Non-pigmented ciliary epithelial cell (primary cell): ENCODE data around the gene HPD.
"Not testable (repeated sequence)": the region's sequence is repeated elsewhere in the genome, so short reads cannot be mapped to it uniquely, and the experiment has no call there.

Experiments
- DNase-seq: peaks from one replicate; pipeline ENCODE4 v3.0.0-alpha.2; 2010; ENCODE audit warnings: low read depth

The HPD gene

DNA sequence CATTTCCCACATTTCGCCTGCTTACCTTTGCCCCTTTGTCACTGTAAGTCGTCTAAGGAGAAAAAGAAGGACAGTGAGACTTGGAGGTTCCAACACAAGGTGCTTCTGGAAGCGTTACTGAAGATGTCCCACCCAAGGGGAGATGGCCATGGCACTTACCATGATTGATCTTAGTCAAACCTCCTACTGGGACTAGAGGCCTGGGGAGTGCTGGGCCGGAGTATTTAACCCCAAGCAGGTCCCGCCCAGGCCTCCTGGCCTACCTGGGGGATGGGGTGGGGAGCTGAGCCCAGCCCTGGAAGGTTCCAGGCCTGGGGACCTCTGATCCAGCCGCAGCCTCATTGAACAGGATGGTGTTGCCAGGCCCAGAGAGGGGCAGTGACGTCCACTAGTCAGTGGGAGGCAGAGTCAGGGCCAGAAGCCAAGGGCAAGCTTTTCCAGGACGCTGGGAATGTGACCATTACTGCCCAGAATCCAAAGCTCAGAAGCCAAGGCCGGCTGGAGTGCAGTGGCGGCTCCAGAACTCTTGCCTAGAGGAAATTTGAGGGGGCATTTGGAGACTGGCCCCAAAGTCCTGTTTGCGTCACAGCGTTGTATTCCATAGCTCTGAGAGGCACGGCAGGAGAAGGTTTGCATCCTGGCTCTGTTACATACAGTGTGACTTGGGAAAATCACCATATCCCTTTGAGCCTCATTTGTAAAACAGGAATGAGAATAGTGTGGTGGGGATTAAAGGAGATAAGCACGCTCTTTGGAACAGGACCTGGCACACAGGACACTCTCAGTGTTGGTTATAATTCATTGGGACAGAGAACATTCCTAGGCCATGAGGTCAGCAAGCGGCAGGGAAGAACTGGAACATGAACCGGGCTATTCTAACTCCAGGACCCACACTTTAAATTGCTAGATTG lies at the start of gene HPD:
HPD (minus strand) TSS at position 198 of the 911 bp plus-strand sequence; CDS start at position 162, 36 bp downstream.
- peak; percentile 38 for DNase-seq

DNA sequence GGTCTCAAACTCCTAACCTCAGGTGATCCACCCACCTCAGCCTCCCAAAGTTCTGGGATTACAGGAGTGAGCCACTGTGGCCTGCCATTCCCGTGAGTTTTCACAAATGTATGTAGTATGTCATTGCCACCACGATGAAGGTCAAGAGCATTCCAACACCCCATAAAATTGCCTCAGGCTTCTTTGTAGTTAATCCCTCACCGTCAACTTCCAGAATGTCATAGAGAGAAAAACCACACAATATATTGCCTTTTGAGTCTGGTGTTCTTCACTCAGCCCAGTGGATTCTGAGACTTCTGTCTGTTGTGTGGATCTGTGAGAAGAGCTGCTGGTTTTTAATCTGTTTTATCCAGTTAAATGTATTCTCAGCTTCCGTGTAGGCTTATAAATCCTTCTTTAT lies 47.1 kb upstream of the HPD start:
- DNase-seq = no peak

DNA sequence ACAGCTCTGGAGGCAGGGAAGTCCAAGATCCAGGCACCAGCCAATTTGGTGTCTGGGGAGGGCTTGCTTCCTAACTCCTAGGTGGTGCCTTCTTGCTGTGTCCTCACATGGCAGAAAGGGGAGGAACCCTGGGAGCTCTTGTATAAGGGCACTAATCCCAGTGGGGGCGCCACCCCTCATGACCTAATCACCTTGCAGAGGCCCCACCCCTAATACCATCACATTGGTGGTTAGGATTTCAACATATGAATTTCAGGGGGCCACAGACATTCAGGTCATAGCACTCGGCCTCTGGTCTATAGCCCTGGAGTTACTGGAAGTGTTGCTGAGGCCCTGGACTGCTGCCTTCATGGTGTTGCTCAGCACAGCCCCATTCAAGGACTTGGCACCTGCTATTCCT lies 44.5 kb upstream of the HPD start:
- no peak for DNase-seq

DNA sequence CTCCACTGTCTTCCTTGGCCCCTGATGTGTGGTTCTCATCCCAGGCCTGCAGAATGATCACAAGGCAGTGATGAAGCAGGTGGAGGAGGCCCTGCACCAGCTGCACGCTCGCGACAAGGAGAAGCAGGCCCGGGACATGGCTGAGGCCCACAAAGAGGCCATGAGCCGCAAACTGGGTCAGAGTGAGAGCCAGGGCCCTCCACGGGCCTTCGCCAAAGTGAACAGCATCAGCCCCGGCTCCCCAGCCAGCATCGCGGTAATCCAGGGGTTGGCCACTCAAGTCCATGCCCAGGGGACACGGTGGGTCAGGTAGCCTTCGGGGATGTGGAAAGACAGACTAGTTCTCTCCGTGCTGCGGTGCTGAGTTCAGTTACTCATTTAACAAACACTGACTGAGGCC lies 40.9 kb upstream of the HPD start:
- no peak for DNase-seq

DNA sequence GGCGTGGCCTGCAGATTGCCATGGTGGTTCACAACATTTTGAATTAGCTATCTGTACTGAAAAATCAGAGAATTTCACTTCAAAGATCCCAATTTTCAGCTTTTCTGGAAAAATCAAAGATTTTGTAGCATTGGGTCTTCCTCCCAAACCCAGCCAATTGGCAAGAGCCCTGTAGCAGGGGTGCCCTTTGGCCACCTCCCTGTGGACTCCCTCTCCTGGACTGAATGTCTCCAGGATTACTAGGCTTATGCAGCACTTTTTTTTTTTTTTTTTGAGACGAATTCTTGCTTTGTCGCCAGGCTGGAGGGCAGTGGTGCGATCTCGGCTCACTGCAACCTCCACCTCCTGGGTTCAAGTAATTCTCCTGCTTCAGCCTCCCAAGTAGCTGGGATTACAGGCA lies 39.6 kb upstream of the HPD start:
- no peak for DNase-seq

DNA sequence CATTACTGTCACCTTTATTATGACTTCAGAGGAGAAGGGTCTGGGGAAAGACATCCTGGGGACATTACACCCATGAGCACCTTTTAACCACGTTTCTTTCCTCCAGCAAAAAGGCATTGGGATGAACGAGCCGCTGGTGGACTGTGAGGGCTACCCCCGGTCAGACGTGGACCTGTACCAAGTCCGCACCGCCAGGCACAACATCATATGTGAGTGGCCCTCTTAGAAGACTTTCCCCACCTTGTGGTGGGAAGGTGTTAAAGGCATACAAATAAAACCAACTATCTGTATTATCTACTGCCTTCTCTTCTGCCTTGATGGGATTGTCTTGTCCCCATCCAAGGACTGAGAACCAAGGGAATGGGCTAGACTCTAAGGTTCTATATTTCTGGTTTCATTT lies 36.0 kb upstream of the HPD start:
- no peak for DNase-seq

DNA sequence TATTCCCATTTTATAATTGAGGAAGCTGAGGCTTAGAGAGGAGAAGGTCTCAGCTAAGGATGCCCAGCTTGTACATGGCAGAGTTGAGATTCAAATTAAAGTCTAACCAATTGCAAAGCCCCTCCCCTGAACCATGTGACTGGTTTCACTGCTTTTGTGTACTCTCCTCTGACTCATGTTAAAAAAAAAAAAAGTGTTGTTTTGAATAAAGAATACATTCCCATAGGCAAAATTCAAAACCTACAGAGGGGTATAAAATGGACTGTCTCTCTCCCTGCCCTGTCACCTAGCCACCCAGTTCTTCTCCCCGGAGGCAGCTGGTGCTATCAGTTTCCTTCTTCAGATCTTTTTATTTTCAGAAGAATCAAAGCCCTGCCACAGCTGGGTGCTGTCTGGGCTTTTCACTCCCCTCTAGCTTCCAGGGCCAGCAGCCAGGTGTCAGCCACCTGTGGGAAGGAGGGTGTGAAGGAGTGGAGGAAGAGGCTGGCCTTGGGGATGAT lies 35.4 kb upstream of the HPD start:
- DNase-seq = no peak

DNA sequence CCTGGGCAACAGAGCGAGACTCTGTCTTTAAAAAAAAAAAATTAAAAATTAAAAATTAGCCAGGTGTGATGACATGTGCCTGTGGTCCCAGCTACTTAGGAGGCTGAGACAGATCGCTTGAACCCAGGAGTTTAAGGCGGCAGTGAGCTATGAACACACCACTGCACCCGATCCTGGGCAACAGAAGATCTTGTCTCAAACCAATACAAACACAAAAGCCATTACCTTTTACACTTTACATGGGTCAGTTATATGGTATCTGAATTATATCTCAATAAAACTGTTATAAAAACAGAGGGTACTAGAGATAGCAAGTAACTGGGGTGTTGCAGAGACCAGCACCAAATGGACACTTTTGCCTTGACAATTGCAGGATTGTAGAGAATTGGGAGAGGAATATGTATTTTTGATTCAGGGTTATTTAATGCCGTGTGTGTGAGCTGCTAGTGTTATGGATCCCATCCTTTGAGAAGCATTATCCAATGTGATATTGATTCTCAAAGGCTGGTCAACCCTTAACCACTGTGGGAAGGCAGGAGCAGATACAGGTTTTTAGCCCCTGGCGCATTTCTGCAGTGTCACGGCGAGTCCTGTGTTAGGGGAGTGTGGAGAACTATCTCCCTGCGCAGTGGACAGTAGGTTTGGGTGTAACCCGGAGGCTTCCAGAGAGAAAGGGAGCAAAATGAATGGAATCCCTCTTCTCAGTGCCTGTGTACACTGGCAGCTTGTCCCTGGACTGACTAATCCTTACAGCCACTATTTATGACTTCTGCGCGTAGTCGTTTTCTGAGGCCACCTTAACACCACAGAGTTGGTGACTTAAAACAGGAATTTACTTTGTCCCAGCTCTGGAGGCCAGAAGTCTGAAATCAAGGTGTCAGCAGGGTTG lies 34.3 kb upstream of the HPD start:
- no peak for DNase-seq

DNA sequence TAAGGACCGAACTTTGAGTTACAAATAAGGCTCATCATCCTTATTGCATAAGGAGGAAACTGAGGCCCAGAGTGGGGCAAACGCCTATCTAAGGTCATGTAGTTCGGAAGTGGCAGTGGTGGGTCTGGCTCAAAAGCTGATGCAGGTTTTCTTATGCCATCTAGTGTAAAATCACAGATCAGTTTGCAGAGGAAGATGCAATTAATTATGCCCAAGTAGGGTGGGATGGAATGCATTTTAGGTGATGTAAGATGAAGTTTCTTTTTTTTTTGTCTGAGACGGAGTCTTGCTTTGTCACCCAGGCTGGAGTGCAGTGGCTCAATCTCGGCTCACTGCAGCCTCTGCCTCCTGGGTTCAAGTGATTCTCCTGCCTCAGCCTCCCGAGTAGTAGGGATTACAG lies 31.0 kb upstream of the HPD start:
- not testable (repeated sequence) for DNase-seq

DNA sequence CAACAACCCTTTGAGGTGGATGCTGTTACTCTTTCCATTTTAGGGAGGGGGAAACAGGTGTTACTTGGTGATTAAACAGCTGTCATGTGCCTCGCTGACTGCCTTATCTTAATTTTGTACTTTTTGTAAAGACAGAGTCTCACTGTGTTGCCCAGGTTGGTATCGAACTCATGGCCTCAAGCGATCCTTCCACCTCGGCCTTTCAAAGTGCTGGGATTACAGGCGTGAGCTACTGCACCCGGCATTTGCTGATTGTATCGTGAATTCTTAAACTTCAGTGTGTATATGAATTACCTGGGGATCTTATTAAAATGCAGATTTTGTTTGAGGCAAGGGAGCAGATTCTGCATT lies 30.6 kb upstream of the HPD start:
- no peak for DNase-seq

DNA sequence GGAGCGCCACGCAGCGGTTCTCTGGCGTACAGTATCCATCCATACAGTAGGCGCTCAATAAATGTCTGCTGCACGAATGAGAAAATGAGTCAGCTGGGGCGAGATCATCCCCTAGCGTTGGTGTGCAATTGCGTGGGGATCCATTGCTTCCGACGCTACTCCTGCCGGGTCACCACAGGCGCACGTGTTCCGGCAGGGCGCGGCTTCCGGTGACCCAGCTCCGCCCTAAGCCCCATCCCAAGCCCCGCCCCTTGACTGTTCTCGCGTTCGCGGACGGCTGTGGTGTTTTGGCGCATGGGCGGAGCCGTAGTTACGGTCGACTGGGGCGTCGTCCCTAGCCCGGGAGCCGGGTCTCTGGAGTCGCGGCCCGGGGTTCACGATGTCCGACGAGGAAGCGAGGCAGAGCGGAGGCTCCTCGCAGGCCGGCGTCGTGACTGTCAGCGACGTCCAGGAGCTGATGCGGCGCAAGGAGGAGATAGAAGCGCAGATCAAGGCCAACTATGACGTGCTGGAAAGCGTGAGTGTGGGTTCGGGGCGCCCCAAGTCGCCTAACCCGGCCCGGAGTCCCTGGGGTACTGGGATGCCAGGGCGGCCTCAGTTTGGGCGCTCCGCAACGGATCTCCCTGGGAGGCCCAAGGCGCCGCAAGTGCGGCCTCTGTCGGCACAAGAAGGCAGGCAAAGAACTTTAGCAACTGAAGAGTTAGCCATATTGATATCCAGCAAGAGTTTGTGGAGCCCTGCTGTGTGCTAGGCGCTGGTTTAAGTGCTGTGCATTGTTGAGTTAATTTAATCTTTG lies 30.0 kb upstream of the HPD start, which contains the start of gene PSMD9:
PSMD9 (plus strand) TSS at position 313 of the 796 bp plus-strand sequence; CDS start at position 380, 67 bp downstream.
- peak; percentile 89 for DNase-seq

DNA sequence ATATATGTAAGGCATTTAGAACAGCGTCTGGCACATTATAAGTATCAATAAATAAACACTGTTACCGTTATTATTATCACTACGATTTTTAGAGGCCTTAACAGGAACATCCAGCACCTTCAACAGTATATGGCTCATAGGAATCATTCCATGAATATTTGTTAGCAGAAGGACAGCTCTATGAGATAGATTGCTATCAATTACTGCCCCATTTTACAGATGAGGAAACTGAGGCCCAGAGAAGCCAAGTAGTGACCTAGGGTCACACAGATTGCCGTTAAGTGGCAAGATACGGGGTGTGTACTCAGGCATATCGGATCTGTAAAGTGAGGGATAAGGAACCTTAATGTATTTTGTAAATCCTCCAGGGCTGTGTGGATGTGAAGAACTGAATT lies 29.4 kb upstream of the HPD start:
- no peak for DNase-seq

DNA sequence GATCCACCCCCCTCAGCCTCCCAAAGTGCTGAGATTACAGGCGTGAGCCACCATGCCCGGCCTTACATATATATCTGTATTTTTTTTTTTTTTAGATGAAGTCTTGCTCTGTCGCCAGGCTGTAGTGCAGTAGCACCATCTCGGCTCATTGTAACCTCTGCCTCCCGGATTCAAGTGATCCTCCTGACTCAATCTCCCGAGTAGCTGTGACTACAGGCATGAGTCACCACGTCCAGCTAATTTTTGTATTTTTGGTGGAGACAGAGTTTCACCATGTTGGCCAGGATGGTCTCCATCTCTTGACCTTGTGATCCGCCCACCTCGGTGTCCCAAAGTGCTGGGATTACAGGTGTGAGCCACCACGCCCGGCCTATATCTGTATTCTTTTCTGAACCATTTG lies 26.5 kb upstream of the HPD start:
- not testable (repeated sequence) for DNase-seq

DNA sequence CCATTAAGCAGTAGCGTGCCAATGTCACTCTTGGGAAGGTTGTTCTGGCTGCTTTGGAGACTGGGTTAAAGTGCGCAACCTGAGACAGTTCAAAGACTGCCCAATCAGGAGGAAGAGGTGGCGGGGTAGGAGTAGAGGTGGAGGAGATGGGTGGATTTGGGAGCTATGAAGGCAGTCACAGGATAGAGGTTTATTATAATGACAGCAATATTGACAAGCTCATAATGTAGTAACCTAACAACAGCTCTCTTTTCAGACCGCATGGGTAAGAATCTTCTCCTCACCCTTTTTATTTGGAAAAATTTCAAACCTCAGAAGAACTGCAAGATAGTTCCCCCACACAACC lies 24.6 kb upstream of the HPD start:
- no peak for DNase-seq

DNA sequence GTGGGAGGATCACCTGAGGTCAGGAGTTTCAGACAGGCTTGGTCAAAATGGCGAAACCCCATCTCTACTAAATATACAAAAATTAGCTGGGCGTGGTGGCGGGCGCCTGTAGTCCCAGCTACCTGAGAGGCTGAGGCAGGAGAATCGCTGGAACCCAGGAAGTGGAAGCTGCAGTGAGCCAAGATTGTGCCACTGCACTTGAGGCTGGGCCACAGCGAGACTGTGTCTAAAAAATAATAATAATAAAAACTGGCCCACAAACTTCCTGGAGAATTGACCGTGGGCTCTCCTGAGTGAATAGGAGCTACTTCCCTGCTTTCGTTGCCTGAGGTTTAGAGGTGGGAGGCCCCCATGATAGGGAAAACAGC lies 17.4 kb upstream of the HPD start:
- not testable (repeated sequence) for DNase-seq

DNA sequence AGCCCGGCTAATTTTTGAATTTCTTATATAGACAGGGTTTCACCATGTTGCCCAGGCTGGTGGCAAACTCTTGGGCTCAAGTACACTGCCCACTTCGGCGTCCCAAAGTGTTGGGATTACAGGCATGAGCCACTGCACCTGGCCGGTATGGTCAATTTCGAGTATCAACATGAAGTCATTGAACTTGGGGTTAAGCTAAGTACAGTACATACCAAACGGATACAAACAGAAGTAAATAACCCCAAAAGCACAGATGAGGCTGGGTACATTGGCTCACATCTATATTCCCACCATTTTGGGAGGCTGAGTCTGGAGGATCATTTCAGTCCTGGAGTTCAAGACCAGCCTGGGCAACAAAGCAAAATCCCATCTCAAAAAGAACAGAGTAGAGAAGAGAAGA lies 16.9 kb upstream of the HPD start:
- DNase-seq = no peak

DNA sequence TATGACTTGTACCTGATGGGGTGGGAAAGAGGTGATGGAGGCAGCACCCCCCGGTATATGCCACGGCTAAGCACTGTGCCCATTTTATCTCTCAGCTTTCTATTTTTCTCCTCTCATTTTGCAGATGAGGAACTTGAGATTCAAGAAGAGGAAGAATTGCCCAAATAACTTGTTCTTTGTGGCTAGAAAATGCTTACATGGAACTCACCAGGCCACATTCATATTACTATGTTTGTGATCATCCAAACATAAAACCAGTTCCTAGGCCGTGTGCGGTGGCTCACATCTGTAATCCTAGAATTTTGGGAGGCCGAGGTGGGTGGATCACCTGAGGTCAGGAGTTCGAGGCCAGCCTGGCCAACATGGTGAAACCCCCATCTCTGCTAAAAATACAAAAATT lies 15.4 kb upstream of the HPD start:
- DNase-seq = no peak

DNA sequence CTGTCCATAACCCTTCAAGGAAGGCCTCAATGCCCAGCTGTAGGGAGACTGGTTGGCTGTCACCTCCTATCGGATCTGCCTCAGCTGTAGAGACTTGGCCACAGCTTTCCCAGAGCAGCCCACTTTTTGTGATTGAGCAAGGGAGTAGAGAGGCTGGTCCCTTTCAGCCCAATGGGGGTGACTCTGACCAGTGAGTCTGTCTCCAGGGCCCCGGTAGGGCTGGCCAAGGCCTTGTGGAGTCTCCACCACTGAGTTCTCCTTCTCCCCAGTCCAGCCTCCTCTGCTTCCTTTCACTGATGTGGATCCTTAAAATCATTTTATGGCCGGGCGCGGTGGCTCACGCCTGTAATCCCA lies 14.5 kb upstream of the HPD start:
- DNase-seq = no peak

DNA sequence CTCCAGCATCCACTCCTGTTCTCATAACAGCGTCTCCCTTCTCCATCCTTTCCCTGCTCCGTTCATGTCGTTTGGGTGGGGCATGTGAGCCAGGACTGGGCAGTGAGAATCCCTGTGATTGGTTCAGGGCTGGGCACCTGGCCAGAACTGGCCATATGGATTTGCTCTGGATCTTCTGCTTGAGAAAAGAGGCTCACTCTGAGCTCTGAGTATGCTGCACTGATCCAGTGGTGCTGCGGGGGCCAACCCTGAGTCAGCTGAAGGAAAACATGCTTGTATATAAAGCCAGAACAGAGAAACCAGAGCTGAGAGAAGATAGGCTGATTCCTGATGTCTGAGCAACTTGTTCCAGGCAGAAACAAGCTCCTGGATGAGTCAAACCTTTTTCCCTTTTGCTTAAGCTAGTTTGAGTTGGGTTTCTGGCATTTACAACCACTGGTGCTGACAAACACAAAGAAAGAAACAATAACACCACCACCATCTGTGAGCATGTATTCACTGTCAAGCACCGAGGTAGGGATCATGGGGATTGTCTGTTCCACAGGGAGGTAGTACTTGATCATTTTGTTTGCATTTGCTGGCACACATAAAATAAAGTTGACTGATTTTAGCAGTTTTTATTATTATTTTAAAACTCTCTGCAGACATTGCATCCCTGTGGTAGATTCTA lies 14.0 kb upstream of the HPD start:
- DNase-seq = peak; percentile 95

DNA sequence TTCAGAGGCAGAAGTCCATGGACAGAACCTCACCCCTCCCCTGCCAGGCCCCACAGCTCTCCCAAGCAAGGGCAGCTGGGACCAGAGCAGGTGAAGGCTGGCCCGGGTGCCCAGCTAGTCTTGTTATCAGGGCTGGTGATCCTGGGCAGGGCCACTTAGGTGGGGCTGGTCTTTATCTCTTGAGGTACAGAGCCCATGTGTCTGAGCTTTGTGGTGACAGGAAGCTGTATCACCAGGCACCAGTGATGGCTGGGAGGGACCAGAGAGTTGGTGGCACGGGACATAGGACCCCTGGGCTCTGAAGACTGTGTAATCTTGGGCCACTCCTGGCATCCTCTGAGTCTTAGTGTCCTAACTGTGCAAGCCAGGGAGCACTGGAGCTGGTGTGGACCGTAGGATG lies 12.8 kb upstream of the HPD start:
- DNase-seq = no peak

DNA sequence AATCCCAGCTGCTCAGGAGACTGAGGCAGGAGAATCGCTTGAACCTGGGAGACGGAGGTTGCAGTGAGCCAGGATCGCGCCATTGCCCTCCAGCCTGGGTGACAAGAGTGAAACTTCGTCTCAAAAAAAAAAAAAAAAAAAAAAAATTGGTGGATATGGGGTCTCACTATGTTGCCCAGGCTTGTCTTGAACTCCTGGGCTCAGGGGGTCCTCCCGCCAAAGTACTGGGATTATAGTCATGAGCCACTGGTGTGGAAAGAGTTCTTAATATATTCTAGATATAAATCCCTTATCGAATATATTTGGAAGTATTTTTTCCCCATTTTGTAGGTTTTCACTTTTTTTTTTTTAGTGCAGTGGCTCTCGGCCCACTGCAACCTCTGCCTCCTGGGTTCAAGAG lies 10.6 kb upstream of the HPD start:
- DNase-seq = not testable (repeated sequence)

DNA sequence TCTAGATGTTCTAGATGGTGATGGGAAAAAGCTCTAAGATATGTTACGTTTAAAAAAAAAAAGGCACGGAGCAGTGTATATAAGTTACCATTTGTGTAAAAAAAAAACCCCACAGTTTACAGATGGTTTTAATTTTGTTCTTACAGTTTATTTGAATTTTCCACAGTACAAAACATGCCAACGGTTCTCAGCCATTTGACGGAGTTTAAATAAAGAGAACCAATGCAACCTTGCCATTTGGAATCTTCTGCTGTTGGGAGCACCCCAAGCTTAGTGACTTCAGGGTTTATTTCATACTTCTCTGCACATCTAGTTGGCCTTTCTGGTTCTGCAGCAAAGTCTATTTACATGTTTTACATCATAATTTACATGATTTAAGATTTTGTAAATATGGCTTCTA lies 7.7 kb upstream of the HPD start:
- DNase-seq = no peak
